Activated CD4-positive, alpha-beta T cell treated with anti-CD3 and anti-CD28 coated beads, Interleukin-10, Interleukin-2, amounts not matched to agents 100 ng/mL and 50 ng/mL, durations not matched to agents 16 hours and 8 hours (primary cell): ENCODE measurements around the gene ISM1.

ENCODE experiments used
- DNase-seq: peaks from one replicate; pipeline ENCODE4 v3.0.0-alpha.2; 2020

ISM1 gene

GRCh38 chr20:13260650-13261279 lies 39.7 kb downstream of the ISM1 start:
- DNase-seq = no peak

GRCh38 chr20:13261460-13262301 lies 40.6 kb downstream of the ISM1 start:
- DNase-seq = peak; percentile 42

- DNase-seq = no peak
Measured at GRCh38 chr20:13262302-13262650, 41.2 kb downstream of the ISM1 start.

GRCh38 chr20:13262671-13263360 lies 41.7 kb downstream of the ISM1 start:
- DNase-seq = no peak

- no peak for DNase-seq
Measured at GRCh38 chr20:13263451-13263850, 42.4 kb downstream of the ISM1 start.

GRCh38 chr20:13264907-13265306 lies 43.8 kb downstream of the ISM1 start:
- DNase-seq = no peak

- DNase-seq = no peak
Measured at GRCh38 chr20:13265941-13266340, 44.9 kb downstream of the ISM1 start.

- DNase-seq = no peak
Measured at GRCh38 chr20:13267231-13267630, 46.2 kb downstream of the ISM1 start.

- no peak for DNase-seq
Measured at GRCh38 chr20:13268953-13269352, 47.9 kb downstream of the ISM1 start.

GRCh38 chr20:13270211-13270610 lies 49.1 kb downstream of the ISM1 start:
- DNase-seq = no peak

GRCh38 chr20:13271098-13271497 lies 50.0 kb downstream of the ISM1 start:
- DNase-seq = no peak

GRCh38 chr20:13271977-13272975 lies 51.2 kb downstream of the ISM1 start:
- no peak for DNase-seq

GRCh38 chr20:13274275-13274861 lies 53.3 kb downstream of the ISM1 start:
- no peak for DNase-seq

GRCh38 chr20:13276945-13277541 lies 56.0 kb downstream of the ISM1 start:
- no peak for DNase-seq

GRCh38 chr20:13277663-13278295 lies 56.7 kb downstream of the ISM1 start:
- DNase-seq = no peak

GRCh38 chr20:13278812-13279570 lies 57.9 kb downstream of the ISM1 start:
- no peak for DNase-seq

- no peak for DNase-seq
Measured at GRCh38 chr20:13280609-13281324, 59.7 kb downstream of the ISM1 start.

GRCh38 chr20:13283869-13284829 lies 63.1 kb downstream of the ISM1 start:
- no peak for DNase-seq

- DNase-seq = no peak
Measured at GRCh38 chr20:13284830-13285229, 63.8 kb downstream of the ISM1 start.
